Body of pancreas (tissue), 4 donors: ENCODE data around the gene SLC7A1.

Source experiments
- CTCF ChIP-seq, 7 experiments: fragments of 450-650 bp in 4 of 7; fragments of 200-600 bp in 3 of 7; sonication (generic) in 3 of 7; IDR thresholded peaks; one replicate each; pipeline ENCODE4 v1.5.1; 2016 to 2019; ENCODE audit warnings: antibody characterized with exemption in 7 of 7
- POLR2A ChIP-seq, 3 donors: fragments of 450-650 bp; IDR thresholded peaks; one replicate each; pipeline ENCODE4 v1.6.1; 2016; ENCODE audit warnings: antibody characterized with exemption in 3 of 3, mild to moderate bottlenecking in 2 of 3

DNA sequence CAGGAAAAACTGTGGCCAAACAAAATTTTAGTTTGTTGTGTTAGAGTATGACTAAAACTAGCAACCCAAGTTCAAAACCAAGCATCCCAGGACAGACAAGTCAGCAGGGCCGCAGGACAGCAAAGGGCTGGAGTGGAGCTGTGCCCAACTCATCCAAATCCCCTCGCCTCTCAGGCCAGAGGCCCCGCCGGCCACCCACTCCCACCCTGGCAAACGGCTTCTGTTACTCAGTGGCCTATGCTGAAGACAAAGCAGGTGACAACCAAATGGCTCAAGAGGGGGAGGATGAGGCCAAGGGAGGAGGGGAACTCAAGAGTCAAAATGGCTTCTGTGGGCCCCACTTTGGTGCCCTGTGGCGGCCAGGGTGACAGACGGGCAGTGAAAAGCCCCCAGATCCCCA, 69.7 kb downstream of the SLC7A1 start:
- TF ChIP-seq CTCF (IDR thresholded peaks at IDR 0.05) (no peak), POLR2A (IDR thresholded peaks at IDR 0.05) (no peak)
